Kidney epithelial cell (primary cell): ENCODE results near the gene STX16. TPM values are rescaled to one million over a fixed set of nuclear protein-coding genes. Genes with fewer than 3 reads are reported as not detected.
A peak's percentile ranks its signal among the peaks of the same experiment; 100 is the strongest.
"Not testable (repeated sequence)": the region's sequence is repeated elsewhere in the genome, so short reads cannot be mapped to it uniquely, and the experiment has no call there.

Experiments used
- DNase-seq: peaks from one replicate; pipeline ENCODE4 v3.0.0-alpha.2; 2010; ENCODE audit warnings: low read depth
- H3K27me3 ChIP-seq: 2 replicates; pipeline ENCODE4 v1.6.0; 2011; ENCODE audit warnings: low read length; ENCODE audit not compliant: control insufficient read depth, insufficient read depth
- H3K36me3 ChIP-seq: 2 replicates; pipeline ENCODE4 v1.5.1; 2011; ENCODE audit warnings: low read length; ENCODE audit not compliant: control insufficient read depth, insufficient read depth
- H3K4me3 ChIP-seq: 2 replicates; pipeline ENCODE4 v1.5.1; 2011; ENCODE audit warnings: low read depth, mild to moderate bottlenecking, control low read depth, low read length
- CTCF ChIP-seq: IDR thresholded peaks from 2 replicates; pipeline ENCODE4 v1.5.1; 2011; ENCODE audit warnings: mild to moderate bottlenecking, moderate library complexity, low read length, control low read depth, inconsistent platforms; ENCODE audit not compliant: insufficient read depth, poor library complexity, severe bottlenecking
- total RNA-seq: library from RNA; depleted of rRNA; stranded (reverse); fragments of >200 nt; gene quantifications from 2 replicates; pipeline ENCODE4 v1.2.3, GENCODE V29; 2015

The STX16 gene
- total RNA-seq, 1 donor from 2014 or later = 53.6 TPM

GRCh38 chr20:58647796-58648501 is 3.1 kb upstream of the STX16 start:
- H3K36me3 ChIP-seq = no peaks in the 10 kb centered on the region
- DNase-seq = no peak
- no peak for TF ChIP-seq CTCF
- H3K27me3 ChIP-seq = no peaks in the 10 kb centered on the region
- H3K4me3 ChIP-seq = no peak overlapping the region

GRCh38 chr20:58648502-58648825 is 2.6 kb upstream of the STX16 start:
- H3K27me3 ChIP-seq, H3K4me3 ChIP-seq, DNase-seq, H3K36me3 ChIP-seq: not testable (repeated sequence)

GRCh38 chr20:58649288-58650180 is 1.5 kb upstream of the STX16 start:
- Histone ChIP-seq H3K36me3 (no peaks in the 10 kb centered on the region), H3K4me3 (peak overlapping the region; percentile 78), H3K27me3 (no peaks in the 10 kb centered on the region)
- TF ChIP-seq CTCF = no peak
- DNase-seq = no peak

- H3K27me3 ChIP-seq = no peaks in the 10 kb centered on the region
- no peak for DNase-seq
- no peak for TF ChIP-seq CTCF
- no peaks in the 10 kb centered on the region for H3K36me3 ChIP-seq
- peak overlapping the region; percentile 78 for H3K4me3 ChIP-seq
Observed at GRCh38 chr20:58650181-58650775, 805 bp upstream of the STX16 start.

GRCh38 chr20:58651559-58651945 is 469 bp downstream of the STX16 start:
- TF ChIP-seq CTCF = no peak
- Histone ChIP-seq H3K36me3 (no peaks in the 10 kb centered on the region), H3K27me3 (no peaks in the 10 kb centered on the region), H3K4me3 (peak overlapping the region; percentile 78)
- DNase-seq = no peak

GRCh38 chr20:58651946-58652605 is 993 bp downstream of the STX16 start:
- H3K27me3 ChIP-seq = no peaks in the 10 kb centered on the region
- no peak for TF ChIP-seq CTCF
- DNase-seq = no peak
- no peaks in the 10 kb centered on the region for H3K36me3 ChIP-seq
- peak overlapping the region; percentile 78 for H3K4me3 ChIP-seq
